AG04450 (cell line): ENCODE results near the gene RAB8A. TPM values are rescaled to one million over a fixed set of nuclear protein-coding genes. Genes with fewer than 3 reads are reported as not detected.

Source experiments
- CTCF ChIA-PET: fragments of 300-600, 350-600 bp; formaldehyde crosslinking; extraction: SDS; loops from one replicate; lab custom pipeline; 2022; ENCODE audit warnings: antibody characterized with exemption, inconsistent platforms; lab: Charles Lee
- POLR2A ChIA-PET: fragments of 350-600 bp; formaldehyde crosslinking; extraction: SDS; loops from one replicate; lab custom pipeline; 2021; ENCODE audit warnings: antibody characterized with exemption, inconsistent platforms; lab: Yijun Ruan, JAX
- DNase-seq: peaks from one replicate; pipeline ENCODE4 v3.0.0-alpha.2; 2011; ENCODE audit warnings: low read depth, low spot score
- H3K27ac ChIP-seq: one replicate; pipeline ENCODE4 v1.5.1; 2012; ENCODE audit warnings: low read depth, low read length, control low read depth
- H3K27me3 ChIP-seq: one replicate; pipeline ENCODE4 v1.6.0; 2012; ENCODE audit warnings: low read length; ENCODE audit not compliant: control insufficient read depth, insufficient read depth
- H3K4me3 ChIP-seq: 2 replicates; pipeline ENCODE4 v1.5.1; 2011; ENCODE audit warnings: mild to moderate bottlenecking, low read depth, low read length, control low read depth
- H3K9me3 ChIP-seq: 2 replicates; pipeline ENCODE4 v1.5.1; 2012; ENCODE audit warnings: low read length; ENCODE audit not compliant: control insufficient read depth, insufficient read depth
- polyA minus RNA-seq: library from RNA; depleted of rRNA, polyadenylated mRNA; stranded (reverse); fragments of >200 nt; gene quantifications from 2 replicates; pipeline ENCODE4 v1.2.3, GENCODE V29; 2011; rRNA and poly(A)+ RNA removed
- polyA plus RNA-seq: library from polyadenylated mRNA; depleted of rRNA; stranded (reverse); fragments of >200 nt; gene quantifications from 2 replicates; pipeline ENCODE4 v1.2.3, GENCODE V29; 2011; rRNA removed
- TF ChIP-seq, protein P1 (sequence below): IDR thresholded peaks from 2 replicates; pipeline ENCODE4 v1.5.1; 2011; ENCODE audit warnings: low read depth, low read length, control low read depth, inconsistent platforms

Gene RAB8A
- 107 and 109 TPM in 2 replicates for polyA plus RNA-seq
- polyA minus RNA-seq: 149 and 157 TPM in 2 replicates

DNA sequence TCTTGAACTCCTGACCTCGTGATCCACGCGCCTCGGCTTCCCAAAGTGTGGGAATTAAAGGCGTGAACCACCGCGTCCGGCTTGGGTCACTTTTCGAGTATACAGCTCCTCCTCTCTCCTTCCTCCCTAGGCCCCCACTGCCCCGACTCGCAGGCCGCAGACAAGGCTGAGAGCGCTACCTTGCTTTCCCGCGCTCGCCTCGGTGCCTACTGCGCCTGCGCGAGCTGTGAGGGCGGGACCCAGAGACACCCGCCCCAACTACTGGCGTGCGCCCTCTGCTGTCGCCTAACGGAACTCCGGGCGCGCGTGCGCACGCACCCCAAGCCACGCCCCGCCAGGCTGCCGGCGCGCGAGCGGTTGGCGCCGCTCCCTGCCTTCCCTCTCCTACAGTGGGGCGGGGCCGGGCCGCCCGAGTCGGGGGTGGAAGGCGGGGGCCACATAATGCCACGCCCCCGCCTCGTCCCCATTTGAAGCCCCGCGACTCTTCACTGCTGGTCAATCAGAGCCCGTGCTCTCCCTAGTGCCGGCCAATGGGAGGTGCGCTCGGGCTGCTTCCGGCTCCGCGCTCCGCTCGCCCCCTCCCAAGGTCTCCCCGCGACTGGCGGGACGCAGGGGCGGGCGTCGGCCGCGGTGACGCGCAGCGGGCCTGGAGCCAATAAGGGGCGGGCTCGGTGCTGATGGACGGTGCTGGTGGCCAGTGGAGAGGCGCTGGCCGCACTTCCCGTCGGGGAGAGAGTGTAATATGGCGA, at the start of gene RAB8A:
Gene RAB8A (plus strand): TSS at position 730 of the 749 bp plus-strand sequence. CDS start 13 bp downstream, at position 743.
- Histone ChIP-seq H3K4me3 (peak within 1 kb of the TSS; percentile 95), H3K27ac (peak within 1 kb of the TSS; percentile 65), H3K27me3 (no peaks in the 10 kb centered on the region), H3K9me3 (peaks cover 7% of the 10 kb centered on the region; the same call in 1 of the 2 replicates)
- DNase-seq: peak; percentile 98
- TF ChIP-seq, protein P1, sequence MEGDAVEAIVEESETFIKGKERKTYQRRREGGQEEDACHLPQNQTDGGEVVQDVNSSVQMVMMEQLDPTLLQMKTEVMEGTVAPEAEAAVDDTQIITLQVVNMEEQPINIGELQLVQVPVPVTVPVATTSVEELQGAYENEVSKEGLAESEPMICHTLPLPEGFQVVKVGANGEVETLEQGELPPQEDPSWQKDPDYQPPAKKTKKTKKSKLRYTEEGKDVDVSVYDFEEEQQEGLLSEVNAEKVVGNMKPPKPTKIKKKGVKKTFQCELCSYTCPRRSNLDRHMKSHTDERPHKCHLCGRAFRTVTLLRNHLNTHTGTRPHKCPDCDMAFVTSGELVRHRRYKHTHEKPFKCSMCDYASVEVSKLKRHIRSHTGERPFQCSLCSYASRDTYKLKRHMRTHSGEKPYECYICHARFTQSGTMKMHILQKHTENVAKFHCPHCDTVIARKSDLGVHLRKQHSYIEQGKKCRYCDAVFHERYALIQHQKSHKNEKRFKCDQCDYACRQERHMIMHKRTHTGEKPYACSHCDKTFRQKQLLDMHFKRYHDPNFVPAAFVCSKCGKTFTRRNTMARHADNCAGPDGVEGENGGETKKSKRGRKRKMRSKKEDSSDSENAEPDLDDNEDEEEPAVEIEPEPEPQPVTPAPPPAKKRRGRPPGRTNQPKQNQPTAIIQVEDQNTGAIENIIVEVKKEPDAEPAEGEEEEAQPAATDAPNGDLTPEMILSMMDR: peak; percentile 78
- POLR2A ChIA-PET: interaction anchor here (0.6 to 1.4 kb wide), 5 partner anchors 11 to 74 kb away, joined by 3 to 11 read pairs (median 4); partner anchors contain the start of gene FAM32A
- CTCF ChIA-PET: interaction anchor here (0.6 to 2.3 kb wide), 17 partner anchors 11 to 132 kb away, joined by 3 to 34 read pairs (median 5); partner anchors contain the start of genes FAM32A and HSH2D

DNA sequence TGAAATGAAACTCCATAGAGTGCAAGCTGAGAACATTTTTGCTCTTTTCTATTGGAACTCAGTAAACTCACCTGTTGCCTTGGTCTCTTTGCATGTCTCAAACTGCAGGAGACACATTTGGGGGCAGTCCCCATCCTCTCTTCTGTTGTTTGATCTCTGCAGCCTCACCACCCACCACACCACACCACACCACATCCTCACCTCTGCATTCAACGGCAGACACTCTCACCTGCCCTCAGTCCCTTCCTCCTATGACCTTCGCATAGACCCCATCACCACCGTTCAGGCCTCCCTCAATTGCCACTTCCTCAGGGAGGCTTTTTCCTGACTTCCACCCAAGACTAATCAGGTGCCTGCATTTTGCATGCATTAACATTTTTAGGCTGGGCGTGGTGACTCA, 49.7 kb upstream of the RAB8A start:
- TF ChIP-seq, protein P1: no peak
- no peak for DNase-seq
- POLR2A ChIA-PET: no interaction called here
- Histone ChIP-seq H3K27ac (no peak overlapping the region), H3K4me3 (no peak overlapping the region), H3K9me3 (peaks cover 3% of the 10 kb centered on the region), H3K27me3 (no peaks in the 10 kb centered on the region)
- CTCF ChIA-PET: interaction anchor here (0.5 to 7.2 kb wide), 6 partner anchors 11 to 970 kb away, joined by 3 to 51 read pairs (median 10); no protein-coding TSS in a partner anchor

DNA sequence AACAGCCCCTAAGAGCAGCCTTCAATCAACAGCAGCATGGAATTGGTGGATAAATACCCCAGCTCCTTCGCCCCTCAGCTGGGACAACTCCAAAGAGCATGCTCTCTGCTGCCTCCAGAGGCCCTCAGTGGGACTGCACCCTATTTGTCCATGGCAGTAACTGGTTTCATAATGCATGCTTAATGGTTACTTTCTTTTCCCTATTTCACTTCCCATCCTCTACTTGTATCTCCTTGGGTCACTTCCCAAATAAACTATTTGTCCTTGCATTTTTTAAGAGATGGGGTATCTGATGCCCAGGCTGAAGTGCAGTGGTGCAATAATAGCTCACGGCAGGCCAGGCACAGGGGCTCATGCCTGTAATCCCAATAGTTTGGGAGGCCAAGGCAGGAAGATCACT, 48.9 kb upstream of the RAB8A start:
- ChIA-PET CTCF (interaction anchor here (0.6 to 7.2 kb wide), 16 partner anchors 10 to 135 kb away, joined by 3 to 51 read pairs (median 4); partner anchors contain the start of genes AP1M1, FAM32A and TPM4), POLR2A (no interaction called here)
- TF ChIP-seq, protein P1: peak; percentile 93
- H3K9me3 ChIP-seq: peaks cover 8% of the 10 kb centered on the region
- H3K27me3 ChIP-seq: no peaks in the 10 kb centered on the region
- H3K4me3 ChIP-seq: no peak overlapping the region
- H3K27ac ChIP-seq: no peak overlapping the region
- no peak for DNase-seq

DNA sequence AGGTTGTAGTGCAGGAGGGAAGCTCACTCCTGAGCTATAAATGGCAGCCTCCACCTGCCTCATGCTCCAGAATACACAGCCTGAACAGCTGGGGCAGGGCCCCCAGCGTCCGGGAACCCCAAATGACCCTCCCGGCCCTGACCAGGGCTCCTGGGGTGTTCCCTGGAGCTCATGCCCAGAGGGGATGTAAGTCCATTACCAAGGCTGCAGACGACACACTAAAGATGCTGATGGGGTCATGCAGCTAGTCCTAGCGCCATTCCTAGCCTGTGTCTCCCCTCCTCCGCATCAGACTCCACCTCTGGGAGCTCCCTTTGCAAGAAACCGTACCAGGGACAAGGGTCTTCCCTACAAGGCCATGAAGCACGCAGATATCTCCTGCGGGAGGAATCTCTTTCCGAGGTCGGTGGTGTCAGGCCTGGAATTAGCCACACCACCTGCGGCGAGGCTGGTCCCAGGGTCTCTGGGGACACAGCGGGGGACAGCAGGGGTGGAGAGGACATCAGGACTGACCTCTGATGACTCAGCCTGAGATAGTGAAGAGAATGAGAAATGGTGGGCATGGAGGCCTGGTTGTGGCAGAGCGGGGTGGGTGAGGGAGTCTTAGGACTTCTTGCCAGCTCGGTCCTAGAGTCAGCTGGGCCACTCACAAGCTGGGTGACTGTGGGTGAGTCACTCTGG, 47.3 kb upstream of the RAB8A start:
- ChIA-PET POLR2A (interaction anchor here (0.5 to 4.6 kb wide), 6 partner anchors 10 to 131 kb away, joined by 3 to 52 read pairs (median 4); partner anchors contain the start of gene TPM4), CTCF (interaction anchor here (1.7 to 7.2 kb wide), 3 partner anchors 16 to 121 kb away, joined by 5 to 51 read pairs (median 11); partner anchors contain the start of gene FAM32A)
- Histone ChIP-seq H3K27me3 (no peaks in the 10 kb centered on the region), H3K9me3 (peaks cover 11% of the 10 kb centered on the region), H3K27ac (peak overlapping the region; percentile 47), H3K4me3 (no peak overlapping the region)
- TF ChIP-seq, protein P1: no peak
- no peak for DNase-seq
